ENCODE data around the gene MAPRE2.

DNA sequence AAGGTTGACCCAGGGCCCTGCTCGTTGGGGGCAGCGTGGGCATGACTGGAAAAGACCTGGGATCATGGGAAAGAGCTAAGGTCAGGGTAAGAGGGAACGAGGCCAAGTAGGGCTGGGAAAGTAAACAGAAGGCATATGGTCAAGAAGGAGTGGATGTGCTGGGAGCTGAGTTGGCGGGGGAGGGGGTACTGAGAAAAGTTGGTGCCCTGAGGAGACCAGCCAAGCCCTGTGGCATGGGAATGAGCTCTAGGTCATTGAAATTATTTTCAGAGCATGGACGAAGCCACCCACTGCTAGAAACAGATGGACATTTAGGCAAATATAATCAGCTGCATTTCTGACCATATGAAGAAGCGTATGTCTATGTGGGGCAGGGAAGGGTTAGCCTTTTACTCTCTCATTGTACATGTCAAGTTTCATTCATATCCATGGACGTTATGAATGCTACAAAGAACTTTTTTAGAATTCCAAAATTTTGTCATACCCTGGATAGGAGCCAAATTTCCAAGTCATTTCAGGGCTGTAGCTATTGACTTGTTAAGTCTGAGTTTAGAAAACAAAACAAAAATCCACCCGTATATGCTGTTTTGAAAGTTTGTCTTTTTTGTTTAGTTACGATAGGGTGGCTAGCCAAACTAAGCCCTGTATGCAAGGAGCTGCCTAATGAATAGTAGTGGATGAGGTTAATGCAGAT, 19.1 kb downstream of the MAPRE2 start:
- TF ChIP-seq, protein P1, sequence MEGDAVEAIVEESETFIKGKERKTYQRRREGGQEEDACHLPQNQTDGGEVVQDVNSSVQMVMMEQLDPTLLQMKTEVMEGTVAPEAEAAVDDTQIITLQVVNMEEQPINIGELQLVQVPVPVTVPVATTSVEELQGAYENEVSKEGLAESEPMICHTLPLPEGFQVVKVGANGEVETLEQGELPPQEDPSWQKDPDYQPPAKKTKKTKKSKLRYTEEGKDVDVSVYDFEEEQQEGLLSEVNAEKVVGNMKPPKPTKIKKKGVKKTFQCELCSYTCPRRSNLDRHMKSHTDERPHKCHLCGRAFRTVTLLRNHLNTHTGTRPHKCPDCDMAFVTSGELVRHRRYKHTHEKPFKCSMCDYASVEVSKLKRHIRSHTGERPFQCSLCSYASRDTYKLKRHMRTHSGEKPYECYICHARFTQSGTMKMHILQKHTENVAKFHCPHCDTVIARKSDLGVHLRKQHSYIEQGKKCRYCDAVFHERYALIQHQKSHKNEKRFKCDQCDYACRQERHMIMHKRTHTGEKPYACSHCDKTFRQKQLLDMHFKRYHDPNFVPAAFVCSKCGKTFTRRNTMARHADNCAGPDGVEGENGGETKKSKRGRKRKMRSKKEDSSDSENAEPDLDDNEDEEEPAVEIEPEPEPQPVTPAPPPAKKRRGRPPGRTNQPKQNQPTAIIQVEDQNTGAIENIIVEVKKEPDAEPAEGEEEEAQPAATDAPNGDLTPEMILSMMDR (conservative IDR thresholded peaks at IDR 0.05; ENCODE audit: low read depth, low read length) = no peak
- no peak for TF ChIP-seq EZH2phosphoT487 (IDR thresholded peaks at IDR 0.05; ENCODE audit: borderline replicate concordance, low read length)
- no peak for TF ChIP-seq EZH2 (IDR thresholded peaks at IDR 0.05; ENCODE audit: low read length, unreplicated experiment)
